GM23338 (cell line): ENCODE data around the gene RAMP3. TPM values are rescaled to one million over a fixed set of nuclear protein-coding genes. Genes with fewer than 3 reads are reported as not detected.

Source experiments
- ATAC-seq: fragments of 200-7000 bp; cut with Tn5 transposase; 3 replicates; pipeline ENCODE4 v1.9.1; 2020
- DNase-seq: peaks from one replicate; pipeline ENCODE4 v3.0.0-alpha.2; 2015; ENCODE audit warnings: low spot score
- H2AFZ ChIP-seq: fragments of 200-600 bp; sonication (generic); 2 replicates; pipeline ENCODE4 v1.8.0; 2016; ENCODE audit warnings: antibody characterized with exemption, mild to moderate bottlenecking, moderate library complexity
- H3F3A ChIP-seq: fragments of 200-600 bp; sonication (generic); replicated peaks from 2 replicates; pipeline ENCODE4 v1.8.0; 2017; ENCODE audit warnings: antibody characterized with exemption, mixed run types, low read depth
- H3K27ac ChIP-seq: fragments of 200-600 bp; sonication (generic); 2 replicates; pipeline ENCODE4 v1.6.1; 2016; ENCODE audit warnings: low read depth
- H3K27me3 ChIP-seq: fragments of 200-600 bp; sonication (generic); 2 replicates; pipeline ENCODE4 v1.8.0; 2016; ENCODE audit warnings: mild to moderate bottlenecking, mixed run types, moderate library complexity; ENCODE audit not compliant: insufficient read depth
- H3K36me3 ChIP-seq: fragments of 200-600 bp; sonication (generic); 2 replicates; pipeline ENCODE4 v1.8.0; 2016; ENCODE audit warnings: mild to moderate bottlenecking; ENCODE audit not compliant: insufficient read depth
- H3K4me1 ChIP-seq: fragments of 200-600 bp; sonication (generic); 2 replicates; pipeline ENCODE4 v1.8.0; 2016; ENCODE audit warnings: mild to moderate bottlenecking, moderate library complexity; ENCODE audit not compliant: insufficient read depth
- H3K4me2 ChIP-seq: fragments of 200-600 bp; sonication (generic); 2 replicates; pipeline ENCODE4 v1.7.1; 2017; ENCODE audit warnings: mixed run types
- H3K4me3 ChIP-seq: fragments of 200-600 bp; sonication (generic); 2 replicates; pipeline ENCODE4 v1.6.1; 2016; ENCODE audit warnings: mixed run types
- H3K79me2 ChIP-seq: fragments of 200-600 bp; sonication (generic); replicated peaks from 2 replicates; pipeline ENCODE4 v1.8.0; 2017; ENCODE audit warnings: mild to moderate bottlenecking; ENCODE audit not compliant: insufficient read depth
- H3K9me2 ChIP-seq: fragments of 200-600 bp; sonication (generic); 2 replicates; pipeline ENCODE4 v1.8.0; 2017; ENCODE audit not compliant: insufficient read depth
- H4K20me1 ChIP-seq: fragments of 200-600 bp; sonication (generic); replicated peaks from 2 replicates; pipeline ENCODE4 v1.8.0; 2017; ENCODE audit warnings: mild to moderate bottlenecking; ENCODE audit not compliant: insufficient read depth
- H3K27ac Mint-ChIP-seq: 2 replicates; pipeline ENCODE4 v1.8.0; 2020; ENCODE audit warnings: inconsistent platforms, mild to moderate bottlenecking, moderate library complexity, mixed read lengths
- H3K27me3 Mint-ChIP-seq: 3 replicates; pipeline ENCODE4 v1.8.0; 2022; ENCODE audit warnings: low read depth, mild to moderate bottlenecking, moderate library complexity, mixed read lengths, inconsistent platforms; ENCODE audit not compliant: insufficient read depth, poor library complexity
- H3K36me3 Mint-ChIP-seq: 3 replicates; pipeline ENCODE4 v1.8.0; 2021; ENCODE audit warnings: low read depth, mild to moderate bottlenecking, inconsistent platforms, moderate library complexity, mixed read lengths
- H3K4me1 Mint-ChIP-seq: 3 replicates; pipeline ENCODE4 v1.8.0; 2020; ENCODE audit warnings: mild to moderate bottlenecking, inconsistent platforms, mixed read lengths
- H3K4me3 Mint-ChIP-seq: 3 replicates; pipeline ENCODE4 v1.8.0; 2021; ENCODE audit warnings: moderate library complexity, mild to moderate bottlenecking, inconsistent platforms, mixed read lengths
- H3K9me3 Mint-ChIP-seq: 3 replicates; pipeline ENCODE4 v1.8.0; 2020; ENCODE audit warnings: moderate library complexity, mild to moderate bottlenecking, inconsistent platforms, mixed read lengths
- CREB1 ChIP-seq: fragments of 250-450 bp; sonication (Bioruptor Pico); IDR thresholded peaks from 2 replicates; pipeline ENCODE4 v1.5.0; 2020; ENCODE audit warnings: low read depth, mild to moderate bottlenecking, moderate library complexity
- EZH2 ChIP-seq: fragments of 200-600 bp; sonication (generic); IDR thresholded peaks from one replicate; pipeline ENCODE4 v1.8.0; 2017; ENCODE audit warnings: antibody characterized with exemption, mild to moderate bottlenecking, low read depth; ENCODE audit not compliant: unreplicated experiment
- EZH2phosphoT487 ChIP-seq: fragments of 200-600 bp; sonication (generic); IDR thresholded peaks from one replicate; pipeline ENCODE4 v1.8.1; 2018; ENCODE audit warnings: antibody characterized with exemption; ENCODE audit not compliant: unreplicated experiment
- JUNB ChIP-seq: IDR thresholded peaks from one replicate; pipeline ENCODE4 v1.6.1; 2016; ENCODE audit warnings: antibody characterized with exemption; ENCODE audit not compliant: unreplicated experiment
- POLR2AphosphoS5 ChIP-seq: IDR thresholded peaks from 2 replicates; pipeline ENCODE4 v1.6.1; 2016; ENCODE audit warnings: antibody characterized with exemption, low read depth
- STAT1 ChIP-seq: IDR thresholded peaks from one replicate; pipeline ENCODE4 v1.6.1; 2016; ENCODE audit warnings: antibody characterized with exemption; ENCODE audit not compliant: unreplicated experiment
- ZNF114 ChIP-seq: fragments of 250-450 bp; sonication (Bioruptor Pico); IDR thresholded peaks from 2 replicates; pipeline ENCODE4 v1.5.0; 2020; ENCODE audit warnings: mild to moderate bottlenecking, moderate library complexity
- ZNF331 ChIP-seq: fragments of 250-450 bp; sonication (Bioruptor Pico); IDR thresholded peaks from 2 replicates; pipeline ENCODE4 v1.5.0; 2020; ENCODE audit warnings: low read depth, mild to moderate bottlenecking, moderate library complexity
- polyA plus RNA-seq: library from polyadenylated mRNA; unstranded; fragments of >200 nt; fragmentation: Nextera tagmentation; extraction: Ambion mirVana; gene quantifications from 2 replicates; pipeline ENCODE4 v1.2.1, GENCODE V29; 2016
- total RNA-seq: library from RNA; depleted of rRNA; stranded (reverse); fragments of >200 nt; shearing (Covaris generic); gene quantifications from 2 replicates; pipeline ENCODE4 v1.2.3, GENCODE V29; 2014
- TF ChIP-seq, protein P1 (sequence below): IDR thresholded peaks from 2 replicates; pipeline ENCODE4 v1.6.1; 2016; ENCODE audit warnings: antibody characterized with exemption
- TF ChIP-seq, protein P2 (sequence below), 2 experiments: fragments of 200-600 bp in 1 of 2; sonication (generic) in 1 of 2; conservative IDR thresholded peaks; 2 replicates each; pipeline versions ENCODE4 v1.5.1 to v1.6.1; 2016 to 2017; ENCODE audit warnings: antibody characterized with exemption in 2 of 2, low read depth in 2 of 2, mild to moderate bottlenecking in 2 of 2, moderate library complexity in 1 of 2
- TF ChIP-seq, protein P3 (sequence below): IDR thresholded peaks from one replicate; pipeline ENCODE4 v1.6.1; 2018; ENCODE audit warnings: antibody characterized with exemption; ENCODE audit not compliant: unreplicated experiment
- TF ChIP-seq, protein P4 (sequence below): fragments of 250-450 bp; sonication (Bioruptor Pico); IDR thresholded peaks from 2 replicates; pipeline ENCODE4 v1.5.0; 2020; ENCODE audit warnings: mild to moderate bottlenecking, moderate library complexity

RAMP3 gene
- total and polyA plus RNA-seq, 2 experiments from 2014 or later, result 1.1 to 4.6 TPM

DNA sequence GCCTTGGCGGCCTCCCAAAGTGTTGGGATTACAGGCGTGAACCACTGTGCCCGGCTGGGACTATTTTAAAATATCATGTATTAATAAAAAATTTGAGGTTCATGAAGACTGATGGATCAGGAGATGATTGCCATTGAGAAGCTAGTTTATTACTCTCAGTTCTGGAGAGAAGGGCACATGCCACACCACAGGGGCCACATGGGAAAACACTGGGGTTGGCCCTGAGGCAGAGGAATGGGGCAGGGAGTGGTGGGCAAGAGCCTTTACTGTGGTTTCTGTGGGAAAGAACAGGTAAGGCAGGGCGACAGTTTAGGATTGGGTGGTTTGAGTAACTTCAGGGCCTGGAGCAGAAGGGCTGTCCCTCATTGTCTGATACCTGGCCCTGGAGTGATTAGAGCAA, 39.3 kb upstream of the RAMP3 start:
- H3K27ac Mint-ChIP-seq, result no peak overlapping the region
- Histone ChIP-seq H3K36me3 (no peaks in the 10 kb centered on the region), H2AFZ (no peak overlapping the region), H3K27me3 (peaks cover 3% of the 10 kb centered on the region; the same call in 1 of the 2 replicates), H3K4me1 (no peaks in the 10 kb centered on the region; the same call in 1 of the 2 replicates), H3K4me3 (no peak overlapping the region), H3K9me2 (no peaks in the 10 kb centered on the region), H3K79me2 (no peaks in the 10 kb centered on the region), H3K27ac (no peak overlapping the region), H3F3A (no peaks in the 10 kb centered on the region), H3K4me2 (no peak overlapping the region), H4K20me1 (no peaks in the 10 kb centered on the region)
- H3K27me3 Mint-ChIP-seq, result no peaks in the 10 kb centered on the region
- no peaks in the 10 kb centered on the region; the same call in 2 of the 3 replicates for H3K9me3 Mint-ChIP-seq
- H3K4me3 Mint-ChIP-seq, result no peak overlapping the region
- no peak for ATAC-seq
- TF ChIP-seq ZNF114 (no peak), POLR2AphosphoS5 (no peak), CREB1 (CRISPR knock-in tag) (no peak), ZNF331 (no peak), STAT1 (no peak), JUNB (no peak), EZH2phosphoT487 (no peak), EZH2 (no peak)
- TF ChIP-seq, protein P1, sequence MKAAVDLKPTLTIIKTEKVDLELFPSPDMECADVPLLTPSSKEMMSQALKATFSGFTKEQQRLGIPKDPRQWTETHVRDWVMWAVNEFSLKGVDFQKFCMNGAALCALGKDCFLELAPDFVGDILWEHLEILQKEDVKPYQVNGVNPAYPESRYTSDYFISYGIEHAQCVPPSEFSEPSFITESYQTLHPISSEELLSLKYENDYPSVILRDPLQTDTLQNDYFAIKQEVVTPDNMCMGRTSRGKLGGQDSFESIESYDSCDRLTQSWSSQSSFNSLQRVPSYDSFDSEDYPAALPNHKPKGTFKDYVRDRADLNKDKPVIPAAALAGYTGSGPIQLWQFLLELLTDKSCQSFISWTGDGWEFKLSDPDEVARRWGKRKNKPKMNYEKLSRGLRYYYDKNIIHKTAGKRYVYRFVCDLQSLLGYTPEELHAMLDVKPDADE, result no peak
- TF ChIP-seq, protein P2, sequence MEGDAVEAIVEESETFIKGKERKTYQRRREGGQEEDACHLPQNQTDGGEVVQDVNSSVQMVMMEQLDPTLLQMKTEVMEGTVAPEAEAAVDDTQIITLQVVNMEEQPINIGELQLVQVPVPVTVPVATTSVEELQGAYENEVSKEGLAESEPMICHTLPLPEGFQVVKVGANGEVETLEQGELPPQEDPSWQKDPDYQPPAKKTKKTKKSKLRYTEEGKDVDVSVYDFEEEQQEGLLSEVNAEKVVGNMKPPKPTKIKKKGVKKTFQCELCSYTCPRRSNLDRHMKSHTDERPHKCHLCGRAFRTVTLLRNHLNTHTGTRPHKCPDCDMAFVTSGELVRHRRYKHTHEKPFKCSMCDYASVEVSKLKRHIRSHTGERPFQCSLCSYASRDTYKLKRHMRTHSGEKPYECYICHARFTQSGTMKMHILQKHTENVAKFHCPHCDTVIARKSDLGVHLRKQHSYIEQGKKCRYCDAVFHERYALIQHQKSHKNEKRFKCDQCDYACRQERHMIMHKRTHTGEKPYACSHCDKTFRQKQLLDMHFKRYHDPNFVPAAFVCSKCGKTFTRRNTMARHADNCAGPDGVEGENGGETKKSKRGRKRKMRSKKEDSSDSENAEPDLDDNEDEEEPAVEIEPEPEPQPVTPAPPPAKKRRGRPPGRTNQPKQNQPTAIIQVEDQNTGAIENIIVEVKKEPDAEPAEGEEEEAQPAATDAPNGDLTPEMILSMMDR (conservative IDR thresholded peaks at IDR 0.05; ENCODE audit: low read depth in 2 of 2), result no peak
- TF ChIP-seq, protein P3, sequence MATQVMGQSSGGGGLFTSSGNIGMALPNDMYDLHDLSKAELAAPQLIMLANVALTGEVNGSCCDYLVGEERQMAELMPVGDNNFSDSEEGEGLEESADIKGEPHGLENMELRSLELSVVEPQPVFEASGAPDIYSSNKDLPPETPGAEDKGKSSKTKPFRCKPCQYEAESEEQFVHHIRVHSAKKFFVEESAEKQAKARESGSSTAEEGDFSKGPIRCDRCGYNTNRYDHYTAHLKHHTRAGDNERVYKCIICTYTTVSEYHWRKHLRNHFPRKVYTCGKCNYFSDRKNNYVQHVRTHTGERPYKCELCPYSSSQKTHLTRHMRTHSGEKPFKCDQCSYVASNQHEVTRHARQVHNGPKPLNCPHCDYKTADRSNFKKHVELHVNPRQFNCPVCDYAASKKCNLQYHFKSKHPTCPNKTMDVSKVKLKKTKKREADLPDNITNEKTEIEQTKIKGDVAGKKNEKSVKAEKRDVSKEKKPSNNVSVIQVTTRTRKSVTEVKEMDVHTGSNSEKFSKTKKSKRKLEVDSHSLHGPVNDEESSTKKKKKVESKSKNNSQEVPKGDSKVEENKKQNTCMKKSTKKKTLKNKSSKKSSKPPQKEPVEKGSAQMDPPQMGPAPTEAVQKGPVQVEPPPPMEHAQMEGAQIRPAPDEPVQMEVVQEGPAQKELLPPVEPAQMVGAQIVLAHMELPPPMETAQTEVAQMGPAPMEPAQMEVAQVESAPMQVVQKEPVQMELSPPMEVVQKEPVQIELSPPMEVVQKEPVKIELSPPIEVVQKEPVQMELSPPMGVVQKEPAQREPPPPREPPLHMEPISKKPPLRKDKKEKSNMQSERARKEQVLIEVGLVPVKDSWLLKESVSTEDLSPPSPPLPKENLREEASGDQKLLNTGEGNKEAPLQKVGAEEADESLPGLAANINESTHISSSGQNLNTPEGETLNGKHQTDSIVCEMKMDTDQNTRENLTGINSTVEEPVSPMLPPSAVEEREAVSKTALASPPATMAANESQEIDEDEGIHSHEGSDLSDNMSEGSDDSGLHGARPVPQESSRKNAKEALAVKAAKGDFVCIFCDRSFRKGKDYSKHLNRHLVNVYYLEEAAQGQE, result no peak
- TF ChIP-seq, protein P4, sequence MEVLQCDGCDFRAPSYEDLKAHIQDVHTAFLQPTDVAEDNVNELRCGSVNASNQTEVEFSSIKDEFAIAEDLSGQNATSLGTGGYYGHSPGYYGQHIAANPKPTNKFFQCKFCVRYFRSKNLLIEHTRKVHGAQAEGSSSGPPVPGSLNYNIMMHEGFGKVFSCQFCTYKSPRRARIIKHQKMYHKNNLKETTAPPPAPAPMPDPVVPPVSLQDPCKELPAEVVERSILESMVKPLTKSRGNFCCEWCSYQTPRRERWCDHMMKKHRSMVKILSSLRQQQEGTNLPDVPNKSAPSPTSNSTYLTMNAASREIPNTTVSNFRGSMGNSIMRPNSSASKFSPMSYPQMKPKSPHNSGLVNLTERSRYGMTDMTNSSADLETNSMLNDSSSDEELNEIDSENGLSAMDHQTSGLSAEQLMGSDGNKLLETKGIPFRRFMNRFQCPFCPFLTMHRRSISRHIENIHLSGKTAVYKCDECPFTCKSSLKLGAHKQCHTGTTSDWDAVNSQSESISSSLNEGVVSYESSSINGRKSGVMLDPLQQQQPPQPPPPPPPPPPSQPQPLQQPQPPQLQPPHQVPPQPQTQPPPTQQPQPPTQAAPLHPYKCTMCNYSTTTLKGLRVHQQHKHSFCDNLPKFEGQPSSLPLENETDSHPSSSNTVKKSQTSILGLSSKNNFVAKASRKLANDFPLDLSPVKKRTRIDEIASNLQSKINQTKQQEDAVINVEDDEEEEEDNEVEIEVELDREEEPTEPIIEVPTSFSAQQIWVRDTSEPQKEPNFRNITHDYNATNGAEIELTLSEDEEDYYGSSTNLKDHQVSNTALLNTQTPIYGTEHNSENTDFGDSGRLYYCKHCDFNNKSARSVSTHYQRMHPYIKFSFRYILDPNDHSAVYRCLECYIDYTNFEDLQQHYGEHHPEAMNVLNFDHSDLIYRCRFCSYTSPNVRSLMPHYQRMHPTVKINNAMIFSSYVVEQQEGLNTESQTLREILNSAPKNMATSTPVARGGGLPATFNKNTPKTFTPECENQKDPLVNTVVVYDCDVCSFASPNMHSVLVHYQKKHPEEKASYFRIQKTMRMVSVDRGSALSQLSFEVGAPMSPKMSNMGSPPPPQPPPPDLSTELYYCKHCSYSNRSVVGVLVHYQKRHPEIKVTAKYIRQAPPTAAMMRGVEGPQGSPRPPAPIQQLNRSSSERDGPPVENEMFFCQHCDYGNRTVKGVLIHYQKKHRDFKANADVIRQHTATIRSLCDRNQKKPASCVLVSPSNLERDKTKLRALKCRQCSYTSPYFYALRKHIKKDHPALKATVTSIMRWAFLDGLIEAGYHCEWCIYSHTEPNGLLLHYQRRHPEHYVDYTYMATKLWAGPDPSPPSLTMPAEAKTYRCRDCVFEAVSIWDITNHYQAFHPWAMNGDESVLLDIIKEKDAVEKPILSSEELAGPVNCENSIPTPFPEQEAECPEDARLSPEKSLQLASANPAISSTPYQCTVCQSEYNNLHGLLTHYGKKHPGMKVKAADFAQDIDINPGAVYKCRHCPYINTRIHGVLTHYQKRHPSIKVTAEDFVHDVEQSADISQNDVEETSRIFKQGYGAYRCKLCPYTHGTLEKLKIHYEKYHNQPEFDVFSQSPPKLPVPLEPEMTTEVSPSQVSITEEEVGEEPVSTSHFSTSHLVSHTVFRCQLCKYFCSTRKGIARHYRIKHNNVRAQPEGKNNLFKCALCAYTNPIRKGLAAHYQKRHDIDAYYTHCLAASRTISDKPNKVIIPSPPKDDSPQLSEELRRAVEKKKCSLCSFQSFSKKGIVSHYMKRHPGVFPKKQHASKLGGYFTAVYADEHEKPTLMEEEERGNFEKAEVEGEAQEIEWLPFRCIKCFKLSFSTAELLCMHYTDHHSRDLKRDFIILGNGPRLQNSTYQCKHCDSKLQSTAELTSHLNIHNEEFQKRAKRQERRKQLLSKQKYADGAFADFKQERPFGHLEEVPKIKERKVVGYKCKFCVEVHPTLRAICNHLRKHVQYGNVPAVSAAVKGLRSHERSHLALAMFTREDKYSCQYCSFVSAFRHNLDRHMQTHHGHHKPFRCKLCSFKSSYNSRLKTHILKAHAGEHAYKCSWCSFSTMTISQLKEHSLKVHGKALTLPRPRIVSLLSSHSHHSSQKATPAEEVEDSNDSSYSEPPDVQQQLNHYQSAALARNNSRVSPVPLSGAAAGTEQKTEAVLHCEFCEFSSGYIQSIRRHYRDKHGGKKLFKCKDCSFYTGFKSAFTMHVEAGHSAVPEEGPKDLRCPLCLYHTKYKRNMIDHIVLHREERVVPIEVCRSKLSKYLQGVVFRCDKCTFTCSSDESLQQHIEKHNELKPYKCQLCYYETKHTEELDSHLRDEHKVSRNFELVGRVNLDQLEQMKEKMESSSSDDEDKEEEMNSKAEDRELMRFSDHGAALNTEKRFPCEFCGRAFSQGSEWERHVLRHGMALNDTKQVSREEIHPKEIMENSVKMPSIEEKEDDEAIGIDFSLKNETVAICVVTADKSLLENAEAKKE, result no peak
- DNase-seq, result no peak
- H3K36me3 Mint-ChIP-seq, result no peaks in the 10 kb centered on the region
- H3K4me1 Mint-ChIP-seq, result peaks cover under 1% of the 10 kb centered on the region; the same call in 2 of the 3 replicates
